Sigmoid colon (tissue), 4 donors: ENCODE measurements around the gene CALCA.

Source experiments
- CTCF ChIP-seq, 4 experiments: fragments of 450-650 bp in 3 of 4; fragments of 200-600 bp in 1 of 4; IDR thresholded peaks; one replicate each; pipeline ENCODE4 v1.5.1; 2016 to 2019; ENCODE audit warnings: antibody characterized with exemption in 4 of 4, mild to moderate bottlenecking in 3 of 4, moderate library complexity in 2 of 4
- POLR2AphosphoS5 ChIP-seq, 4 donors: sonication (generic); formaldehyde crosslinking; IDR thresholded peaks; one replicate each; pipeline ENCODE4 v1.6.1; 2017; ENCODE audit warnings: antibody characterized with exemption in 4 of 4

- TF ChIP-seq CTCF (IDR thresholded peaks at IDR 0.05) = no peak
- TF ChIP-seq POLR2AphosphoS5 (IDR thresholded peaks at IDR 0.05) = no peak
These were observed 22.6 kb downstream of the CALCA start for GRCh38 chr11:14949437-14950147.
